ENCODE results near the gene INPP5B.
"Not testable (repeated sequence)": the region's sequence is repeated elsewhere in the genome, so short reads cannot be mapped to it uniquely, and the experiment has no call there.

Gene INPP5B

DNA sequence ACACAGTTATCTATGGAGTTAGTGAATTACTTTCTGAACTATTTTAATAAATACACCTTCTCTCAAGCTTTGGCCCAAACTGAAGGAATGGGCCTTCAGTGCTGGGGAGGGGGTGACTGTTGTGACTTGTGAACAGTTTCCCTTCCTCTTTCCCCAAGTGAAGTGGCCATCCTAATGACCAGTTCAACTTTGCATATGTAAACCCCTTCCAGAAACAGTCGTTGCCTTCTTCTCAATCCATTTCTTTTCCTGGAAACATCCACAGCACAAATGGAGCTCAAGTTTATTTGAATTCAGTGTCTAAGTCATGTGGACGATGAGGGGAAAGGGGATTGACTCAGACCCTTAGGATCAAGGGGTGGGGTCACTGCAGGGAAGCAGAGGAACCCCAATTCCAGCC lies 1.3 kb upstream of the INPP5B start:
- no peak for DNase-seq (ENCODE audit: low spot score)

DNA sequence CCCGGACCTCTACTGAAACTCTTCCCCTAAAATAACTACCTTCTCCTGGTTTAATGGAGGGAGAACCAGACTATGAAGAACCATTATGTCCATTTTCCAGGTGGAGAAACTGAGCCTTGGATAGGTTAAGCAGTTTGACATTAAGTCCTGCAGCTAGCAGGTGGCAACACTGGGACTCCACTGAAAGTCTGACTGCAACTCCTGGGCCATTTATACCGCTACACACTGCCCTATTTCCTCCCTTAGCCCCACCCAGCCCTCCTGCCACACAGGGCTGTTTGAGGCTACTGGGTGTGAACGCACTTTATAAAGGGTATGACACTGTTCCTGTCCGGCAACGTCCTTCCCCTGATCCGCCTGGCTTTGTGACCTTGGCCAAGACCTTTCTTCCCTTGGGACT lies 511 bp upstream of the INPP5B start:
- no peak for DNase-seq (ENCODE audit: low spot score)

DNA sequence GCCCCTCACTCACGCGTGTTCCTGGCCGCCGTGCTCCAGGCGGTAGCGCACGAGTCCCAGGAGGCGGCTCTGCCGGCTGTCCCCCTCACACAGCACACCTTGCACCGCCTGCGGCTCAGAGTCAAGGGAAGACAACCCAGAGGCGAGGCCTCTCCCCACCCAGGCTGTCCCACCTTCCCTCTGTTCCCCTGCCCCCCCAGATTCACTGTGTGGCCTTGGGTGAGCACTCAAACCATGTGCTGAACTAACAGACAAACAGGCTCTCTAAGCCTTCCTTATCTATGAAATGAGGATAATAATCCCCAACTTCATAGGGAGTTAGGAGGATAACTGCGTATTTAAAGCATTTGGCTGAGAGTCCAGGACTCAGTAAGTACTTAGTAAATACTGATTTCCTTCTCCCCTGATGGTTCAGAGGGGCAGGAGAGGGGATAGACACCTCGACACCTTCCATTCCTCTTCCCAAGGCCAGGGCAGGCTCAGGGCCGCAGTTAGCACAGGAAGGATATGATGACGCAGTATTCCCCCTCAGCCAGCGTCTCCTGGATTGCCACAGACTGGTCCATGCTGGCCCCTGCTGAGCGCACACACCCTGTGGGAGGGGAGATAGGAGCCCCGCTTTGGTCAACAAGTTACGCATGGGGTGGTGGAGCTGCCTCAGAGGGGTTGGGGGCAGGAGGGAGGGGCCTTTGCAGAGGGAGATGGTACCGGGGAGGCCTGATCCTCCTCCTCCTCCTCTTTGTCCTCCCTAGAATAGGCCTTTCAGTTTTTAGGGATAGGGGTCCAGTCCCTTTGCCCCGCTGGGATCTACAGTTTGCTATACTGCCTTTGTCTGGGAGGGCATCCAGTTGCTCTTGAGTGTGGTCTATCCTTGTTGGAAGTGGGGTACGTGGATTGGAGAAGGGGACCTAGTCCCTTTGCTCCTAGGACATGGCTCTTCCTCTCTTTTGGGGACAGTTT lies 830 bp downstream of the INPP5B start:
- DNase-seq (ENCODE audit: low spot score) = peak; percentile 92

DNA sequence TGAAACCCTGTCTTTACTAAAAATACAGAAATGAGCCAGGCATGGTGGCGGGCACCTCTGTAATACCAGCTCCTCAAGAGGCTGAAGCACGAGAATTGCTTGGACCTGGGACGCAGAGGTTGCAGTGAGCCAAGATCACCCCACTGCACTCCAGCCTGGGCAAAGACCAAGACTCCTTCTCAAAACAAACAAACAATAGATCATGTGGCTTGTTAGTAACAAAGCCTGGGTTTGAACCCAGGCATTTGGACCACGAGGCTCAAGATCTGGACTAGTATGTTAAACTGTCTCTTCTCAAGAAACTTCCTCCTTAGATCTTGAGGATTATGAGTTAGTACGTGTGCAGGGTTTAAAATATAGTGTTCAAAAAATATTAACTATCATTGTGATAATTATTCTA lies 1.6 kb downstream of the INPP5B start:
- no peak for DNase-seq (ENCODE audit: low spot score)

DNA sequence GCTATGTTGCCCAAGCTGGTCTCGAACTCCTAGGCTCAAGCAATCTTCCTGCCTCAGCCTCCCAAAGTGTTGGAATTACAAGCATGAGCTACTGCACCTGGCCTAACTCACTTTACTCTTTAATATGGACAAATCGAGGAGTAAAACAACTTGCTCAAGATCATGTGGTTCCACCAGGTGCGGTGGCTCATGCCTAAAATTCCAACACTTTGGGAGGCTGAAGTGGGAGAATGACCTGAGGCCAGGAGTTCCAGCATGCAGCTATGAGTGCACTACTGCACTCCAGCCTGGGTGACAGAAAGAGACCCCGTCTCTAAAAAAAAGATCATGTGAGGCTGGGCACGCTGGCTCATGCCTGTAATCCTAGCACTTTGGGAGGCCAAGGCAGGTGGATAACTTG lies 2.0 kb downstream of the INPP5B start:
- DNase-seq (ENCODE audit: low spot score) = no peak

DNA sequence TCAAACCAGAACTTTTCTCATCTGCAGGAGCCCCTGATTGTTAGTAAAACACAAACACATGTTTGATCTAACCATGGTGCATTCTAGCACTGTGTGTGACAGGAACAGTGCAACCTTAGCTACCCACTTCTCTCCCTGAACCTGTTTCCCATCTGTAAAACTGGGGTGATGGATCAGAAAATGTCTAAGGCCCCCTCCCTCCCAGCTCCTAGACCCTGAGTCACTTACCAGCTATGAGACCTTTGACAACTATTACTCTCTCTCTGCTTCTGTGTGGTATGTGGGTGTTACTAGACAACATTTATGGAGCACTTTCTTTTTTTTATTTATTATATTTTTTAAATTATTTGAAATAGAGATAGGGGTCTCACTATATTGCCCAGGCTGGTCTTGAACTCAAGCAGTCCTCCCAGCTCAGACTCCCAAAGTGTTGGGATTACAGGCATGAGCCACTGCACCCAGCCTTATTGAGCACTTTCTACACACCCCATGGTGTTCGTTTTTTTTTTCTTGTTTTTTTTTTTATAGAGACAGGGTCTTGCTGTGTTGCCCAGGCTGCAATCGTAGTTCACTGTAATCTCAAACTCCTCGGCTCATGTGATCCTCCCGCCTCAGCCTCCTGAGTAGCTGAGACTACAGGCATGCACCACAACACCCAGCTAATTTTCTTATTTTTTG lies 2.6 kb downstream of the INPP5B start:
- DNase-seq (ENCODE audit: low spot score) = no peak

DNA sequence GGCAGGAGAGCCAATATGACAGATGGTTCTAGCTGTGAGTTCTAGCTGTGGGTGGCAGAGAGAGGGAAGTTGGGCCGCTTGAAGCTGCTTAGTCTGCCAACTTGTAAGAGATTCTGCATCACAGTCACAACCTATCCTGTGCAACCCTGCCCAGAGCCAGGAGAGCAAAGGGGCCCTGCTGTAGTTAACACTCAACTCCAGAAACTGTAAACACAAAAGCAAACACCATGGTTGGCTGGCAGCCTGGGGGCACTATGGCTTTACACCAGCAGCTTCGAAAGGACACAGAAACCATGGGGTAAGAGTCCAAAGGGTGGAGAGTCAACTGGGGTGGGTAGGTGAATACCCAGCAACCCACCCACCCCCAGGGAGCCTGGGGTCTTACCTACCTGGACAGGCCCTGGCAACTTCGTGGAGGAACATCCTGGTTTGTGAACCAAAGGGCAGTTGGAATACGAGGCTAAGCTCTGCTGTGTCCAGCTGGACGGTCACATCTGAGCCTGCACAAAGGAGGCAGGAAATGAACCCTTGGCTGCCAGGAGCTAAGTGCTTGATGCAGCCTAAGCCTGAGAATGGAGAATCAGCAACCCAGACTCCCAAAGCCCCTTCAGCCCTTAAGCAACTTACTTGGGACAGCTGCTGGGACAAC lies 6.4 kb downstream of the INPP5B start:
- no peak for DNase-seq (ENCODE audit: low spot score)

DNA sequence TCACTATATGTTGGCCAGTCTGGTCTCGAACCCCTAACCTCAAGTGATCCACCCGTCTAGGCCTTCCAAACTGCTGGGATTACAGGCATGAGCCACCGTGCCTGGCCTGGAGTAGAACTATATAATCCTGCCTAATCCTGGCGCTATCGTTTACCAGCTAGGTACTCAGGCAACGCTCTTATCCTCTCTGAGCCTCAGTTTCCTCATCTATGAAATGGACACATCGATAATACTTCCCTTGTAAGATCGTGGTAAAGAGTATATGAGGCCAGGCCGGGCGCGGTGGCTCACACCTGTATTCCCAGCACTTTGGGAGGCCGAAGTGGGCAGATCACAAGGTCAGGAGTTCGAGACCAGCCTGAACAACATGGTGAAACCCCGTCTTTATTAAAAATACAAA lies 10.1 kb downstream of the INPP5B start:
- not testable (repeated sequence) for DNase-seq (ENCODE audit: low spot score)

DNA sequence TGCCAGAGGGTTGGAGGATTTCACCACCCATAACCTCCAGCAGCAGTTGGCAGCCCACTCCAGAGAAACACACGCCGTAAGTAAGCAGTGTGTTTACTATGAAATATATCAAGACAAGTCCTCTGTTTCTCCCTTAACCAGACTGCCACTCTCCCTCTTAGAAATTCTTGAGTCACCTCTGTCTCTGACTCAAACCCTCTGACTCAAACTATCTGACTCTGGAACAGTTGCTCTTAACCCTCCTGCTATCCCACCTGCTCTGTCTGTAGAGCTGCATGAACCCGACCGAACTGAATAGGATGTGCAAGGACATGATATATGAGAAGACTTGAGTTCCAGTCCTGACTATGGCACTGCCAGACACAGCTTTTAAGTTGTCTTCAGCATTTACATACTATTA lies 14.1 kb downstream of the INPP5B start:
- peak; percentile 66 for DNase-seq (ENCODE audit: low spot score)

DNA sequence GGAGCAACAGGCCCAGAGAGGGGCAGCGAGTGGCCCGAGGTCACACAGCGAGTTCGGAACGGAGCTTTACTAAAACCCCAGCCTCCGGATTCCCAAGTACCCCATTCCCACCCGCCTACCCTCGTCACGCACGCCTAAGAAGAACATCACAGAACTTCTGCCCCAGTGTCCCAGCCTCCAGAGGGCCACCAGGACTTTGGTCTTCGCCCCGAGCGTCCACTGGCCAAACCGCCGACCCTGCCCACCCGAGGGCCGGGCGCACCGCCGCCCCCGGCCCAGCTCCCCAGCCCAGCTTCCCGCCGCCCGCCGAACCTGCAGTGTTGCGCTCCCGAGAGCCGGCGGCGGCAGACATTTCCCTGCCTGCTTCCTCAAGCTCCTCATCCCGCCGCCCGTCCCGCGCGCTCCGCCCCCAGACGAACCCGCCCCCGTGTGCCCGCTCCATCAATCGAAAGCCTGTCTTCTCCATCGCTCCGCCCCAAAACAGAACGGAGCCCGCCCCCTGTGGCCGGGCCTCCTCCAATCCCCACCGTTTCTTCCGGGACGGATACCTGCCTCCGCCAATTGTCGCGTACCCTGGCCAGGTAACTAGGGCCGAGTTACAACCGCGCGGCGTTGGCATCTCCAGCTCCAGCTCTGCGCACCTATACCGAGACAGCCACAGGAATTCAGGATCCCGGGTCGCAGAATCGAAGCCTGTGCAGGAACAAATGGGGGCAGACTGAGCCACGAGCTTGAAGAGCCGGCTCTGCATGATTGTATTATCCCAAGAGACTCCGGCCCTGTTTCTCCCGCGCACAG lies 15.3 kb downstream of the INPP5B start:
- DNase-seq (ENCODE audit: low spot score) = peak; percentile 97

DNA sequence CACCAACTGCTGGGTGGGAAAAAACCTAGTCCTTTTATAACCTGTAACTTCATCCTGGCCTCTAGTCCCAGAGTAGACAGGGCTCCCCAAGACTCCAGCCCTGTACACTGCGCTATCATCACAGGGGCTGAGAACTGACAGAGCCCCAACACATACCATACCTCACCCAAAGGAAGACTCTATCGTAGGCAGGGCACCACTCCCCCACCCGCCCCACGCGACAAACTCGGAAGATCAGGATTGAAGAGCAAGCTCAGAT lies 15.8 kb downstream of the INPP5B start:
- no peak for DNase-seq (ENCODE audit: low spot score)

DNA sequence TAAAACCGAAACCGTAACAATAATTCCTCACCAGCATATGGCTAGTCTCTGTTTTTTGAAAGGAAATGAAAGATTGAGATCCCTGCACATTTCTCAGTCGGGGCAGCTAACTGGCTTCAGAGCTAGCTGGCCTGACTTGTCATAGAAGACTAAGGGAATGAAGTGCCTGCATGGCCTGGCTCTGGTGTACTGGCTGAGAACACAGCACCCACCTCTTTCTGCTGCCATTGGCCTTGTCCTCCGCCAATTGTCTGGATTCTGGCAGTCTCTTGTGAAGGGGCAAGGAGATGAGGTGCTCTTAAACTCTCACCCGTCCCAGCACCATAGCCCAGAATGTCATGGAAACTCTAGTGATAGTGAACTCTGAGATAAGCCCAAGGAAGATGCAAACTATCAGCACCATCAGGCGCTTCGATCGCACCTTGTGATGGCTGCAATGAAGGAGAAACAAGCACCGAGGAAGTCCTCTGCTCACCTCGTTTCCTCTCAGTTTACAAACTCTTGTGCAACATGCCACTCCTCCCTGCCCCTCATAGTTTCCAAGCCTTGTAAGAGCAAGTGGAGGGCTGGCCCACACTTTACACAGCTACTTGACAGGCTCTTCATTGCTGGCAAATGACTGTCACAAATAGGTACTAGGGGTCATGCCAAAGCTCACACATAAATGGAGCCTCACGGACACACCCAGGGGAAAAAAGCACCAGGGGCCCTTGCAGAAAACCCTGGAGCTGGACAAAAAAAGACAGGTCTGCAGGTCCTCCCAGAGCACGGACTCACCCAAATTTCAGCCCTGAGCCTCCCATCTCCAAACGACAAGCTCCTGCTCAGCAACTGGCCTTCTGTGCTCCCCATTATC lies 16.4 kb downstream of the INPP5B start:
- no peak for DNase-seq (ENCODE audit: low spot score)

DNA sequence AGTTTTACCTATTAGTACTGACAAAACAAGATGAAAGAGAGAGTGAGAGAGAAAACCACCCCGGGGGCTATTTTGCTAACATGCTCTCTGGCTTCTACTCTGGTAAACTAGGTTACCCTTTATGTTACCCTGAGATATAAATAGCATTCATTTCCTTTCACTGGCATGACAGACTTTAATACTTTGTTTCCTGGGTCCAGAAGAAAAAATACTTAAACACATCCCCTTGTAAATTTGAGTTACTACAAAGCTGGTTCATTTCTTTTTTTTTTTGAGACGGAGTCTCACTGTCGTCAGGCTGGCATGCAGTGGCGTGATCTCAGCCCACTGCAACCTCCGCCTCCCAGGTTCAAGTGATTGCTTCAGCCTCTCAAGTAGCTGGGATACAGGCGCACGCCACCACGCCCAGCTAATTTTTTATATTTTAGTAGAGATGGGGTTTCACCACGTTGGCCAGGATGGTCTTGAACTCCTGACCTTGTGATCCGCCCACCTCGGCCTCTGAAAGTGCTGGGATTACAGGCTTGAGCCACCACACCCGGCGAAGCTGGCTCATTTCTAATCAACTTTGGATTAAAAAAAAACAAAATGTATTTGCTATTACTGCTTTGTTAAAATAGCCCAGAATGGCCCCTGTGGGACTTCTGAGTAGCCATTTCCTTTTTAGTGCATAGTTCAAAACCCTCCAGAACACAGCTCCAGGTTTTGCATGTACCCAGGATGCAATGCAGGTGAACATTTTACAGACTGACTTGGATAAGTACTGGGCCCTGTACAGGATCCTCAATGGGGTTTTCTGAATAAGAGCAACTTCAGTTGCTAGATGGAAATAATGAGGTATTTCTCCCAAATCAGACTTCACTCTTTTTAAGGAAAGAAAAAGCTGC lies 20.6 kb downstream of the INPP5B start:
- DNase-seq (ENCODE audit: low spot score) = no peak

DNA sequence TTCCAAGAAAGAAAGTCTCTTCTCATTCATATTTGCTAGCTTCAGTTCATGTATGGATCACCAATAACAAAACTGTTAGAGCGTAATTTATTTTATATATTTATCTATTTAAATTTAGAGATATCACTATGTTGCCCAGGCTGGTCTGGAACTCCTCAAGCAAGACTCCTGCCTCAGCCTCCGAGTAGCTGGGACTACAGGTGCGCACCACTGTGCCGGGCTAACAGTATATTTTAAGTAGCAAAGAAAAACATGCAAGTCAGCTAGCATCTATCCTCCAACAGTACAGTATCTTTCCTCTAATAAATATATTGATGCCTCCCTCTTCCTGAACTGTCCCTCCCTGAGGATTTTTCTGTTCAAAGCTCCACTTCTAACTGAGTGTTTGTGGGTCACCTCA lies 21.5 kb downstream of the INPP5B start:
- DNase-seq (ENCODE audit: low spot score) = no peak

DNA sequence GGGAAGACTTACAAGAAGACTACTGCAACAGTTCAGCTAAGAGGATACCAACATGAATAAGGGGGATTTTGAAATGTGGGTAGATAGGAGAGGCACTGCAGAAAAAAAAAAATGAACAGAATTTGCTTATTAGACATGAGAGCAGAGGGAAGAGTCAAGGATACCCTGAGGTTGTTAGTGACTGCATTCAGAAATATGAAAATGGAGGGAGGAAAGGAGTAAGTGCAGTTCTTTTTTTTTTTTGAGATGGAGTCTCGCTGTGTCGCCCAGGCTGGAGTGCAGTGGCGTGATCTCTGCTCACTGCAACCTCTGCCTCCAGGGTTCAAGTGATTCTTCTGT lies 23.3 kb downstream of the INPP5B start:
- DNase-seq (ENCODE audit: low spot score) = no peak

DNA sequence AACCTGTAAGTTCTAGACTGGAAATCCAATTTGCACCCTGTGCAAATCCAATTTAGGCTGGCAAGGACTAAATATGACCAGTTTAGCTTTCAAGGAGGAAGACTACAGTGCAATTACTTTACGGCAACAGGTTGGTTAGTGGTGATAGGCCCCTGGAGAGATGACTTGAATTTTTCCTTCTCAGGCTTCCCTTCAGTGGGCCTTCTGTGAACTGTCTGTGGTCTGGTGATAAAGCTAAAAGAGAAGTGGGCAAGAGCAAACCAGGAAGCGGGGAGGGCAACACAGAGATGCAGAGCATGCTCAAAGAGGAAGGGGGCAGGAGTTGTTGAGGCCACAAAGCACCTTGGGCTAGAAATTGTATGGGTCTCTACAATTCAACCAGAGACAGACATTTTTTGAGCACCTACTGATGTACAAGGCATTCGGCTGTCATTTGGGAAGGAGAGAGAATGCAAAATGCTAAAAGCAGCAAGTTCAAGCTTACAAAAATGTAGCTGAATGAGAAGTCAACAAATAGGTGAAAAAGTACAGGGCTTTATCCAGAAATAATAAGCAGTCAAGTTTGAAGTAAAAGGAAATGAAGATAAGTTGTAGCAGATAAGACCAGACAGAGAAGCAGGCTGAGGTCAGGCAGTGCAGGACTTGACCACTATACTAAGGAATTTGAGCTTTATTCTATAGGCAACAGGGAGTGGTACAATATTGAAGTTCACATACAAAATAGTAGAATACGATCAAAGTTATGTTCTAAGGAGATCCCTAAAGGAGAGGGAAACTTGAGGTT lies 23.9 kb downstream of the INPP5B start:
- DNase-seq (ENCODE audit: low spot score) = no peak

DNA sequence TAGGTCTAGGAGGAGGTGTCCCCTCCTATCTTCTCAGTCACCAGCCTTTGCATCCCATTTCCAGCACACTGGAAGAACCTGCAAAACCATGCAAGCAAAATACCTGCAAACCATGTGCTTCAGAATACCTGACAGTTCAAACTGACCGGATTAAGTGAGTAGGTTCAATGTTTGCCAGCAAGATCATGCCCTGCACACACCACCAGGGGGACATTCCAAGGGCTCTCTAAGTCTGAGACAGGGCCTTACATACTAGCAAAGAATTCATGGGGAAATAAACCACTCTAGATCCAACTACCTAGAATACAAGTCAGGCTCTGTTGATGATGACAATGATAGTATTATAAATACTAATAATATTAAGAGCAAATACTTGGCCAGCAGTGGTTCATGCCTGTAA lies 27.6 kb downstream of the INPP5B start:
- DNase-seq (ENCODE audit: low spot score) = no peak

DNA sequence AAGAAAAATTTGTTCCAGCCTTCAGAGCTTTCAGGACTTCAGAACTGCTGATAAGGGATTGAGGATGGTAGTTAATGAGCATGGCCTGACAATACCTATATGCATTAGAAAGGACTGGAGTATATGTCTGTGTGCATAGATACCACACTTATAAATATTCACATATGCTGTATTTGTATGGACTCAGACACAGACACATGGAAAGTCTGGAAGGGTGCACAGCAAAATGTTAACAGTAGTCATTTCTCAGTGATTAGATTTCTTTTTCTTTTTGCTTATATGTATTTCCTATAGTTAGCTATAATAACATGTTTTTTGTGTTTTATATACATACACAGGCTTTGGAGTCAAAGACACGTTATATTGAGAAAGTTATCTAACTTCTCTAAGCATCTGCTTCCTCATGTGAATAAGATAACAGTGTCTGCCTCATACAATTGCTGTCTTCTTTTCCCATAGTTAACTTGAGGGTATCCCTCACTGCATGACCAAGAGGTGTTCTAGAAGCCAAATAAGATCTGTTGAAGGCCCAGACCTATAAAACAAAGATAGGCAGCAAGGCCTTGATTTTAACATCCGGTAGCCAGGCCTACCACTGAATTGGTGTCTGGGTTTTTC lies 31.3 kb downstream of the INPP5B start:
- DNase-seq (ENCODE audit: low spot score) = no peak

DNA sequence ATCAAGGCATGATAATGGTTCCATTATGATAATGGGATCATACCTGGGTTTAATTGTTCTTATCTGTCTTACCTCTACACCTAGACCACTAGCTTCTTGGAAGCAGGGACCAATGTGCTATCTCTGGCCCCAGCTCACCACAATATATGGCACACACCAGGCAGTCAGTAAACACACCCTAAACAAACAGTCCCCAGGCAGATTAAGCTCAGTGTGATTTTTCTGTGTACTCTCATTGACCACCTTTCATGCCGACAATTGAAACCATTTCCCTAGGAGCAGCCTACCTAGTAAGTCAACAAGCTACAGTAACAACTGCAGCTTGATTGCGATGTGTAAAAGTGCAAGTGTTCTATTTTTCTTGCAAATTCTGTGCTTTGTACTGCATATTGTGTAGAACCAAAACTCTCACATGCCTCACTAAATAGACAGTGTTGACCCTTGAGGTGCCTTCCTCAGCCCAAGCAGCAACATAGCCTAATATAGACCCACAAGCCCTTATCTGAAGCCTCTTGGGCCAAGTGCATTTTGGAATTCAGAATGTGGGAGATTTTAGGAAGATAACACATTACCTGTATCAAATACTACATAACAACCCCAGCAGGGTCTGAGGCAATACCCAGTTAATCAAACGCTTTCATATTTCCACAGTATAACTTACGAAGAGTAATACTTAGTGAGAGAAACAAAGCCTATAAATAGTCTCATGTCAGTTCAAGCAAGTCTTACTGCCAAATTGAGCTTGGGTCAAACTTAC lies 32.0 kb downstream of the INPP5B start:
- no peak for DNase-seq (ENCODE audit: low spot score)
